HUES6 (cell line): ENCODE data around the gene BAIAP2L1.

Experiments
- H3K27ac ChIP-seq: 2 replicates; pipeline ENCODE4 v1.7.0; 2013; ENCODE audit warnings: low read depth, mild to moderate bottlenecking, low read length, inconsistent platforms
- H3K27me3 ChIP-seq: 2 replicates; pipeline ENCODE4 v1.6.1; 2013; ENCODE audit warnings: low read length; ENCODE audit not compliant: control insufficient read depth, insufficient read depth
- H3K36me3 ChIP-seq: 2 replicates; pipeline ENCODE4 v1.6.1; 2013; ENCODE audit warnings: low read length; ENCODE audit not compliant: control insufficient read depth, insufficient read depth
- H3K4me1 ChIP-seq: 2 replicates; pipeline ENCODE4 v1.6.1; 2013; ENCODE audit warnings: low read length; ENCODE audit not compliant: control insufficient read depth, insufficient read depth
- H3K4me3 ChIP-seq: 2 replicates; pipeline ENCODE4 v1.5.1; 2013; ENCODE audit warnings: low read depth, low read length
- H3K9ac ChIP-seq: one replicate; pipeline ENCODE4 v1.6.1; 2013; ENCODE audit warnings: mild to moderate bottlenecking, low read length
- H3K9me3 ChIP-seq: 2 replicates; pipeline ENCODE4 v1.6.1; 2013; ENCODE audit warnings: low read depth, low read length; ENCODE audit not compliant: control insufficient read depth, insufficient read depth

Gene BAIAP2L1

GRCh38 chr7:98375664-98376063, 25.2 kb downstream of the BAIAP2L1 start:
- Histone ChIP-seq H3K9ac (no peak overlapping the region), H3K4me1 (no peaks in the 10 kb centered on the region), H3K36me3 (no peaks in the 10 kb centered on the region), H3K4me3 (no peak overlapping the region), H3K27ac (no peak overlapping the region), H3K9me3 (no peaks in the 10 kb centered on the region), H3K27me3 (no peaks in the 10 kb centered on the region)

- Histone ChIP-seq H3K4me1 (no peaks in the 10 kb centered on the region), H3K4me3 (no peak overlapping the region), H3K36me3 (no peaks in the 10 kb centered on the region), H3K27me3 (no peaks in the 10 kb centered on the region), H3K27ac (no peak overlapping the region), H3K9me3 (no peaks in the 10 kb centered on the region), H3K9ac (no peak overlapping the region)
Observed at GRCh38 chr7:98374285-98374680, 26.6 kb downstream of the BAIAP2L1 start.

GRCh38 chr7:98372993-98373392, 27.9 kb downstream of the BAIAP2L1 start:
- H3K27me3 ChIP-seq, result no peaks in the 10 kb centered on the region
- H3K4me3 ChIP-seq, result no peak overlapping the region
- no peak overlapping the region for H3K27ac ChIP-seq
- H3K36me3 ChIP-seq, result no peaks in the 10 kb centered on the region
- no peaks in the 10 kb centered on the region for H3K4me1 ChIP-seq
- H3K9ac ChIP-seq, result no peak overlapping the region
- no peaks in the 10 kb centered on the region for H3K9me3 ChIP-seq

GRCh38 chr7:98369726-98370125, 31.2 kb downstream of the BAIAP2L1 start:
- H3K27me3 ChIP-seq, result no peaks in the 10 kb centered on the region

GRCh38 chr7:98368716-98369115, 32.2 kb downstream of the BAIAP2L1 start:
- Histone ChIP-seq H3K4me3 (no peak overlapping the region), H3K27me3 (no peaks in the 10 kb centered on the region), H3K4me1 (no peaks in the 10 kb centered on the region), H3K9ac (no peak overlapping the region), H3K27ac (no peak overlapping the region), H3K36me3 (no peaks in the 10 kb centered on the region), H3K9me3 (no peaks in the 10 kb centered on the region)

More at GRCh38 chr7:98369726-98370125, 31.2 kb downstream of the BAIAP2L1 start:
- H3K36me3 ChIP-seq, result no peaks in the 10 kb centered on the region
- no peaks in the 10 kb centered on the region for H3K4me1 ChIP-seq
- H3K4me3 ChIP-seq, result no peak overlapping the region
- H3K9me3 ChIP-seq, result no peaks in the 10 kb centered on the region
- no peak overlapping the region for H3K9ac ChIP-seq
- no peak overlapping the region for H3K27ac ChIP-seq

- no peaks in the 10 kb centered on the region for H3K36me3 ChIP-seq
- peaks cover 12% of the 10 kb centered on the region for H3K4me1 ChIP-seq
Observed at GRCh38 chr7:98366562-98366938, 34.3 kb downstream of the BAIAP2L1 start.

GRCh38 chr7:98365863-98366561, 34.9 kb downstream of the BAIAP2L1 start:
- Histone ChIP-seq H3K4me1 (peaks cover 16% of the 10 kb centered on the region), H3K4me3 (no peak overlapping the region), H3K9ac (no peak overlapping the region), H3K27me3 (no peaks in the 10 kb centered on the region), H3K27ac (no peak overlapping the region), H3K9me3 (no peaks in the 10 kb centered on the region), H3K36me3 (no peaks in the 10 kb centered on the region)

More at GRCh38 chr7:98366562-98366938, 34.3 kb downstream of the BAIAP2L1 start:
- Histone ChIP-seq H3K9me3 (no peaks in the 10 kb centered on the region), H3K27ac (no peak overlapping the region), H3K27me3 (no peaks in the 10 kb centered on the region), H3K4me3 (no peak overlapping the region), H3K9ac (no peak overlapping the region)

GRCh38 chr7:98364220-98364619, 36.7 kb downstream of the BAIAP2L1 start:
- Histone ChIP-seq H3K4me3 (no peak overlapping the region), H3K36me3 (no peaks in the 10 kb centered on the region), H3K4me1 (peaks cover 26% of the 10 kb centered on the region)

GRCh38 chr7:98362517-98362916, 38.4 kb downstream of the BAIAP2L1 start:
- H3K27me3 ChIP-seq, result no peaks in the 10 kb centered on the region
- H3K36me3 ChIP-seq, result no peaks in the 10 kb centered on the region
- no peak overlapping the region for H3K9ac ChIP-seq
- peaks cover 26% of the 10 kb centered on the region for H3K4me1 ChIP-seq
- no peaks in the 10 kb centered on the region for H3K9me3 ChIP-seq
- no peak overlapping the region for H3K27ac ChIP-seq
- H3K4me3 ChIP-seq, result no peak overlapping the region

More at GRCh38 chr7:98364220-98364619, 36.7 kb downstream of the BAIAP2L1 start:
- no peak overlapping the region for H3K27ac ChIP-seq
- no peak overlapping the region for H3K9ac ChIP-seq
- H3K9me3 ChIP-seq, result no peaks in the 10 kb centered on the region
- no peaks in the 10 kb centered on the region for H3K27me3 ChIP-seq

- H3K27ac ChIP-seq, result peak overlapping the region; percentile 16; the same call in 1 of the 2 replicates
- H3K27me3 ChIP-seq, result no peaks in the 10 kb centered on the region
- H3K9me3 ChIP-seq, result no peaks in the 10 kb centered on the region
- H3K9ac ChIP-seq, result peak overlapping the region; percentile 31
- no peaks in the 10 kb centered on the region for H3K36me3 ChIP-seq
- H3K4me3 ChIP-seq, result no peak overlapping the region
- peaks cover 26% of the 10 kb centered on the region for H3K4me1 ChIP-seq
Observed at GRCh38 chr7:98360221-98361130, 40.4 kb downstream of the BAIAP2L1 start.

GRCh38 chr7:98359395-98359794, 41.5 kb downstream of the BAIAP2L1 start:
- Histone ChIP-seq H3K27ac (no peak overlapping the region), H3K27me3 (no peaks in the 10 kb centered on the region), H3K9ac (no peak overlapping the region), H3K4me1 (peaks cover 33% of the 10 kb centered on the region), H3K9me3 (no peaks in the 10 kb centered on the region), H3K4me3 (no peak overlapping the region), H3K36me3 (no peaks in the 10 kb centered on the region)
